RWPE1 (cell line): ENCODE results near the gene MRPL12.

Experiments used
- CTCF ChIA-PET: fragments of 350-600 bp; sonication (Branson Sonifier 250); formaldehyde crosslinking; extraction: SDS; loops from one replicate; lab custom pipeline; 2021; lab: Yijun Ruan, JAX
- POLR2A ChIA-PET: fragments of 400-600 bp; formaldehyde crosslinking; extraction: SDS; loops from one replicate; lab custom pipeline; 2020; ENCODE audit warnings: antibody characterized with exemption; ENCODE audit not compliant: low non-redundant PET; lab: Yijun Ruan, JAX
- DNase-seq: peaks from one replicate; pipeline ENCODE4 v3.0.0; 2012; ENCODE audit warnings: low spot score
- H3K27ac ChIP-seq: fragments of 450-650 bp; 2 replicates; pipeline ENCODE4 v1.5.1; 2017
- CTCF ChIP-seq: fragments of 450-650 bp; conservative IDR thresholded peaks from 2 replicates; pipeline ENCODE4 v1.5.1; 2017; ENCODE audit warnings: low read depth, mild to moderate bottlenecking

Gene MRPL12

GRCh38 chr17:81714412-81715106 is 11.4 kb downstream of the MRPL12 start:
- ChIA-PET POLR2A (no interaction called here), CTCF (no interaction called here)
- TF ChIP-seq CTCF, result no peak
- DNase-seq, result no peak
- H3K27ac ChIP-seq, result peak overlapping the region; percentile 89

- ChIA-PET CTCF (no interaction called here), POLR2A (no interaction called here)
- no peak for TF ChIP-seq CTCF
- H3K27ac ChIP-seq, result peak overlapping the region; percentile 89
- no peak for DNase-seq
Observed at GRCh38 chr17:81715107-81715871, 12.1 kb downstream of the MRPL12 start.

GRCh38 chr17:81715872-81716673 is 12.9 kb downstream of the MRPL12 start:
- peak overlapping the region; percentile 89 for H3K27ac ChIP-seq
- ChIA-PET POLR2A (no interaction called here), CTCF (no interaction called here)
- DNase-seq, result no peak
- no peak for TF ChIP-seq CTCF

- no peak for TF ChIP-seq CTCF
- CTCF ChIA-PET, result no interaction called here
- POLR2A ChIA-PET, result no interaction called here
- H3K27ac ChIP-seq, result no peak overlapping the region
- no peak for DNase-seq
Observed at GRCh38 chr17:81716674-81716996, 13.5 kb downstream of the MRPL12 start.

- ChIA-PET CTCF (no interaction called here), POLR2A (no interaction called here)
- peak overlapping the region; percentile 21; the same call in 1 of the 2 replicates for H3K27ac ChIP-seq
- DNase-seq, result no peak
- TF ChIP-seq CTCF, result no peak
Observed at GRCh38 chr17:81717049-81717765, 14.0 kb downstream of the MRPL12 start.

- no peak for DNase-seq
- ChIA-PET CTCF (no interaction called here), POLR2A (no interaction called here)
- peak overlapping the region; percentile 21 for H3K27ac ChIP-seq
- TF ChIP-seq CTCF, result no peak
Observed at GRCh38 chr17:81717766-81718089, 14.6 kb downstream of the MRPL12 start.
